ENCODE measurements around the gene LRRC8A.

GRCh38 chr9:128923493-128923883 is 41.6 kb downstream of the LRRC8A start:
- no peak for TF ChIP-seq CTCF (IDR thresholded peaks at IDR 0.05; ENCODE audit: low read depth, low read length)
- TF ChIP-seq EZH2phosphoT487 (IDR thresholded peaks at IDR 0.05; ENCODE audit: low read depth), result no peak

All from OCI-LY3 (cell line).